ENCODE results near the gene ZIM2.

The ZIM2 gene

DNA sequence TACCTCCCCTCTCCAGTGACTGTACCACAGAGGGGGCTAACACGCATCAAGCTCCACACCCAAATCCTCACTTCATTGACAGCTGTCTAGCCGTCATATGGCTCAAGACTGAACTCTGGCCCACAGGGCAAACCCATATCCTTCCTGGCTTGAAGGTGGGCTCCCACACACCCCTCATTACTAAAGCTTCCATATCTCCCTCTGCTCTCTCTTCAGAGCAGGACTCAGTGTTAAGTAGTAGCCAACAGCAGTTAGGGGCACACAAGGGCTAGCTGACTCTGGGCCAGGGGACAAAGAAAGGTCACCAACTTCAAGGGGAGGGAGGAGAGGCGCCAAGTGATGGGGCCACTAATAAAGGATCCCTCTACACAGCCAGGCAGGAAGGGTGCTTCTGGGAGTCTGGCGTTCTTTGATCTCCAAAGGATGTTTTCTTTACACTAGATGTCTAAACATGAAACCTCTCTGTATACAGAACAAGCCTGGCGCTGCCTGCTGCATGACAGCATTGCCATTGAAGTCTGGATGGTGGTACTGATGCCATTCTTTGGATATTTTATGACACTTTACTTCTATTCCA, 8.1 kb downstream of the ZIM2 start:
- no peak for DNase-seq
- Histone ChIP-seq H3K4me3 (ENCODE audit: low read depth, low read length) (no peak overlapping the region), H3K36me3 (no peaks in the 10 kb centered on the region; the same call in 1 of the 2 replicates), H3K9me3 (ENCODE audit: severe bottlenecking) (no peaks in the 10 kb centered on the region), H3K27ac (no peak overlapping the region), H3K27me3 (ENCODE audit: insufficient read depth, low read depth, severe bottlenecking) (no peaks in the 10 kb centered on the region)
- TF ChIP-seq, protein P1, sequence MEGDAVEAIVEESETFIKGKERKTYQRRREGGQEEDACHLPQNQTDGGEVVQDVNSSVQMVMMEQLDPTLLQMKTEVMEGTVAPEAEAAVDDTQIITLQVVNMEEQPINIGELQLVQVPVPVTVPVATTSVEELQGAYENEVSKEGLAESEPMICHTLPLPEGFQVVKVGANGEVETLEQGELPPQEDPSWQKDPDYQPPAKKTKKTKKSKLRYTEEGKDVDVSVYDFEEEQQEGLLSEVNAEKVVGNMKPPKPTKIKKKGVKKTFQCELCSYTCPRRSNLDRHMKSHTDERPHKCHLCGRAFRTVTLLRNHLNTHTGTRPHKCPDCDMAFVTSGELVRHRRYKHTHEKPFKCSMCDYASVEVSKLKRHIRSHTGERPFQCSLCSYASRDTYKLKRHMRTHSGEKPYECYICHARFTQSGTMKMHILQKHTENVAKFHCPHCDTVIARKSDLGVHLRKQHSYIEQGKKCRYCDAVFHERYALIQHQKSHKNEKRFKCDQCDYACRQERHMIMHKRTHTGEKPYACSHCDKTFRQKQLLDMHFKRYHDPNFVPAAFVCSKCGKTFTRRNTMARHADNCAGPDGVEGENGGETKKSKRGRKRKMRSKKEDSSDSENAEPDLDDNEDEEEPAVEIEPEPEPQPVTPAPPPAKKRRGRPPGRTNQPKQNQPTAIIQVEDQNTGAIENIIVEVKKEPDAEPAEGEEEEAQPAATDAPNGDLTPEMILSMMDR (IDR thresholded peaks at IDR 0.05; ENCODE audit: low read depth, low read length): no peak

DNA sequence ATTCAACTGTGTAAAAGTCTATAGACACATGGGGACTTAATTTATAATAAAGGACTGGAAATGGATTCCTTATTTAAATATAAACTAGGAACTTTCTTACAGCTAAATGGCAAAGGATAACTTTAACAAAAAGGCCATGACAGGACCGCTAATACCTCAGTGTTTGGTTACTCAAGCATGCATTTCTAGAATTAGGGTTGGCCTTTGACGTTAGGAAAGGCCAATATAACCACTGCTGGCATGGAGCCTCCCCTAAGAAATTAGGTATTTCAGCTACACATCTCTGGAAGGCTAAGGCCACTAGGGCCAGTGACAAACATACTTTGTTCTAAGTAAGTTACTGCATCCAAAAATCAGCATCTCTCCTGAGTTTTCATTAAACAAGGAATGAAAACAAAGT, 9.3 kb downstream of the ZIM2 start:
- TF ChIP-seq, protein P1 (IDR thresholded peaks at IDR 0.05; ENCODE audit: low read depth, low read length): no peak
- no peak overlapping the region for H3K4me3 ChIP-seq (ENCODE audit: low read depth, low read length)
- no peak overlapping the region for H3K27ac ChIP-seq
- no peaks in the 10 kb centered on the region for H3K9me3 ChIP-seq (ENCODE audit: severe bottlenecking)
- no peaks in the 10 kb centered on the region; the same call in 1 of the 2 replicates for H3K36me3 ChIP-seq
- no peaks in the 10 kb centered on the region for H3K27me3 ChIP-seq (ENCODE audit: insufficient read depth, low read depth, severe bottlenecking)
- DNase-seq: no peak

DNA sequence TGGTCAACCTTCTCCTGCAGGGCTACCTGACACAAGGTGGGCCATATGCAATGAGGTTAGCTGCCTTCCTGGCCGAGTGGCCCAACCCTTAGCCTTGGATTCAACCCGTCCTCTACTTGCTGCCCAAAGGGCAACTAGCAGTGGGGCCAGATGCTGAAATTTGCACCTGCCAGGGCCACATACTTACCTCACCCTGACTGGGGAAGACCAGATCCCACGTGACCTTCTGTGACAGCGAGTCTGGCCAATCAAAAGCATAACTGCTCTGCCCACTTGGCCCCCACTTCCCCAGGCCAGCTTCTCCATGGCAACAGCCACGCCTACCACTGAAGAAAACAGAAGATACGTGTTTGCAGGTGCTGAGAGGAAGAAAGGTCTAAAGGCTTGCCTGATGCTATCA, 10.9 kb downstream of the ZIM2 start:
- TF ChIP-seq, protein P1 (IDR thresholded peaks at IDR 0.05; ENCODE audit: low read depth, low read length): no peak
- Histone ChIP-seq H3K27ac (no peak overlapping the region), H3K36me3 (no peaks in the 10 kb centered on the region; the same call in none of the 2 replicates), H3K9me3 (ENCODE audit: severe bottlenecking) (no peaks in the 10 kb centered on the region), H3K4me3 (ENCODE audit: low read depth, low read length) (no peak overlapping the region), H3K27me3 (ENCODE audit: insufficient read depth, low read depth, severe bottlenecking) (no peaks in the 10 kb centered on the region)
- no peak for DNase-seq

DNA sequence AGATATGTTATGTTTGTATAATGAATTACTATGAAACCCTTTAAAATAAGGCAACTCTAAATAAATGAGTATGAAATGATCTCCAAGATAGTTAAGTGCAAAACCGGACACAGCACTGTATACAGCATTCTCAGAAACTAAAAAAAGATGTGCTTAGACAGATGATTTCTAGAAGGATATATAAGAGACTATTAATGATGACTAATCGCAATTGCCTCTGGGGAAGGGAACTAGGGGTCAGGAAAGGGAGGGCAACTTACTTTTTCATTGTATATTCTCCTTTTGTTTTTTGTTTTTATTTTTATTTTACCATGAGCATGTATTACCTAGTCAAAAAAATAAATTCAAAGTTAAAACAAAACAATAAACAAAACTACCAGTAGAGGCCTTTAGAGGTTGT, 12.8 kb downstream of the ZIM2 start:
- Histone ChIP-seq H3K36me3 (peaks cover 4% of the 10 kb centered on the region), H3K9me3 (ENCODE audit: severe bottlenecking) (no peaks in the 10 kb centered on the region), H3K27me3 (ENCODE audit: insufficient read depth, low read depth, severe bottlenecking) (no peaks in the 10 kb centered on the region), H3K27ac (no peak overlapping the region), H3K4me3 (ENCODE audit: low read depth, low read length) (no peak overlapping the region)
- no peak for DNase-seq
- TF ChIP-seq, protein P1 (IDR thresholded peaks at IDR 0.05; ENCODE audit: low read depth, low read length): no peak

DNA sequence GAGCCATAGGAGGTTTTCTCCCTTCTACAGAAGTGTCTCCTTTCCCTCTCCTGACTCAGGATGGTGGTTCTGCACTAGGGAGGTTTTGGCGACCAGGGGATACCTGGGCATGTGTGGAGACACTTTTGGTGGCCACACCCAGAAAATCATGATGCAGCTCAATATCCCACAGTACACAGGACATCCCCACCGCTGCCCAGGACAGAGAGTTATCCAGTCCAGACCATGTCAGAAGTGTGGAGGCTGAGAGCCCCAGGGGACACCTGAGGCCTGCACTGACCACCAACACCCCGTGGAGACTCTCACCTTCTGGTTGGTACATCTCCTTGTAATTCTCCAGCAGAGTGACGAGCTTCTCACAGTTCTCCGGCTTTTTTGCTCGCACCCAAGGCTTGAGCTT, 16.6 kb downstream of the ZIM2 start:
- no peaks in the 10 kb centered on the region for H3K9me3 ChIP-seq (ENCODE audit: severe bottlenecking)
- no peak overlapping the region for H3K4me3 ChIP-seq (ENCODE audit: low read depth, low read length)
- no peaks in the 10 kb centered on the region for H3K27me3 ChIP-seq (ENCODE audit: insufficient read depth, low read depth, severe bottlenecking)
- peaks cover 4% of the 10 kb centered on the region for H3K36me3 ChIP-seq
- TF ChIP-seq, protein P1 (IDR thresholded peaks at IDR 0.05; ENCODE audit: low read depth, low read length): no peak
- H3K27ac ChIP-seq: no peak overlapping the region
- no peak for DNase-seq

DNA sequence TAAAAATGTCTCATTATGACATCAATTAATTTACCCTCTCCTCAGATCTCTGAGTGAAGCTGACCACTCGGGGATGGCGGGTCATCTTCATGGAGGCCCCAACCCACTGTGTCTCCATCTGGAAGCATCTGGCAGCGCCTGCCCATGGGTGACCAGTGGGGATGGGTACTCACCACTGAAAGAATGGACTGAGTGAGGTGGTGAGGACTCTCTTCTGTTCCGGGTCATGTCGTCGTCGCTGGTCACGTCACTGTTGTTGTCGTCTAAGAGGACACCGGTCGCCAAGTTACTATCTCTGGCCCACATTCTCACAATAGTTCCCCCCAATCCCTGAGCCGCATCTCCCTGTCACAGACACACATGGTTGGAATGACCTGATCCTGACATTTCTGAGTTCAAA, 17.1 kb downstream of the ZIM2 start:
- TF ChIP-seq, protein P1 (IDR thresholded peaks at IDR 0.05; ENCODE audit: low read depth, low read length): no peak

More for the DNA sequence above, 17.1 kb downstream of the ZIM2 start:
- DNase-seq: no peak
- no peaks in the 10 kb centered on the region for H3K27me3 ChIP-seq (ENCODE audit: insufficient read depth, low read depth, severe bottlenecking)
- H3K27ac ChIP-seq: no peak overlapping the region
- no peaks in the 10 kb centered on the region for H3K9me3 ChIP-seq (ENCODE audit: severe bottlenecking)
- no peak overlapping the region for H3K4me3 ChIP-seq (ENCODE audit: low read depth, low read length)
- H3K36me3 ChIP-seq: peaks cover 10% of the 10 kb centered on the region
